SK-N-SH (cell line): ENCODE measurements around the gene STRBP. TPM values are rescaled to one million over a fixed set of nuclear protein-coding genes. Genes with fewer than 3 reads are reported as not detected.
A peak's percentile ranks its signal among the peaks of the same experiment; 100 is the strongest.

Source experiments
- CTCF ChIA-PET: fragments of 300-600, 350-600 bp; formaldehyde crosslinking; extraction: SDS; loops from one replicate; lab custom pipeline; 2021; lab: Yijun Ruan, JAX
- POLR2A ChIA-PET: fragments of 350-600 bp; sonication (Branson Sonifier 250); formaldehyde crosslinking; extraction: SDS; loops from one replicate; lab custom pipeline; 2020; ENCODE audit warnings: antibody characterized with exemption, inconsistent platforms; lab: Yijun Ruan, JAX
- DNase-seq: peaks from one replicate; pipeline ENCODE4 v3.0.0; 2012
- H2AFZ ChIP-seq: fragments of 200-600 bp; sonication (generic); 2 replicates; pipeline ENCODE4 v1.8.1; 2016; ENCODE audit warnings: antibody characterized with exemption, mild to moderate bottlenecking, low read depth
- H3F3A ChIP-seq: fragments of 200-600 bp; sonication (generic); replicated peaks from 2 replicates; pipeline ENCODE3; 2016; ENCODE audit warnings: antibody characterized with exemption, mild to moderate bottlenecking; ENCODE audit not compliant: insufficient read depth
- H3K27ac ChIP-seq, 2 experiments: fragments of 200-500 bp in 1 of 2; fragments of 200-600 bp in 1 of 2; sonication (Bioruptor generic) in 1 of 2; sonication (generic), shearing (Covaris generic) in 1 of 2; 2 replicates each; pipeline versions ENCODE4 v1.5.1 to v1.6.1; 2014 to 2016; ENCODE audit warnings: low read depth in 2 of 2, inconsistent platforms in 1 of 2, low read length in 1 of 2, mild to moderate bottlenecking in 1 of 2, mixed read lengths in 1 of 2
- H3K27me3 ChIP-seq: fragments of 200-600 bp; sonication (generic), shearing (Covaris generic); 2 replicates; pipeline ENCODE4 v1.6.1; 2016; ENCODE audit warnings: mixed run types; ENCODE audit not compliant: insufficient read depth
- H3K36me3 ChIP-seq, 2 experiments: fragments of 200-500 bp in 1 of 2; fragments of 200-600 bp in 1 of 2; sonication (Bioruptor generic) in 1 of 2; sonication (generic) in 1 of 2; replicated peaks in 1 of 2; 2 replicates each; pipeline versions ENCODE3 to v1.5.1; 2014 to 2016; ENCODE audit warnings: low read length in 1 of 2, mild to moderate bottlenecking in 1 of 2; ENCODE audit not compliant: insufficient read depth in 2 of 2, control insufficient read depth in 1 of 2
- H3K4me1 ChIP-seq, 2 experiments: fragments of 200-500 bp in 1 of 2; fragments of 200-600 bp in 1 of 2; sonication (Bioruptor generic) in 1 of 2; sonication (generic), shearing (Covaris generic) in 1 of 2; 2 replicates each; pipeline versions ENCODE4 v1.5.1 to v1.6.1; 2014 to 2016; ENCODE audit warnings: low read depth in 1 of 2, low read length in 1 of 2, mixed run types in 1 of 2; ENCODE audit not compliant: insufficient read depth in 2 of 2, control insufficient read depth in 1 of 2
- H3K4me2 ChIP-seq: fragments of 200-600 bp; sonication (generic), shearing (Covaris generic); 2 replicates; pipeline ENCODE4 v1.6.1; 2017; ENCODE audit warnings: mixed run types
- H3K4me3 ChIP-seq, 2 experiments: fragments of 200-500 bp in 1 of 2; fragments of 200-600 bp in 1 of 2; sonication (Bioruptor generic) in 1 of 2; sonication (generic), shearing (Covaris generic) in 1 of 2; 2 replicates each; pipeline versions ENCODE4 v1.5.1 to v1.8.1; 2014 to 2016; ENCODE audit warnings: low read depth in 2 of 2, inconsistent platforms in 1 of 2, low read length in 1 of 2, mild to moderate bottlenecking in 1 of 2, mixed read lengths in 1 of 2, moderate library complexity in 1 of 2
- H3K79me2 ChIP-seq: fragments of 200-600 bp; sonication (generic); 2 replicates; pipeline ENCODE4 v1.8.1; 2017; ENCODE audit warnings: mild to moderate bottlenecking; ENCODE audit not compliant: insufficient read depth
- H3K9ac ChIP-seq: fragments of 200-600 bp; sonication (generic); 2 replicates; pipeline ENCODE4 v1.6.1; 2017; ENCODE audit warnings: mixed run types
- H3K9me2 ChIP-seq: fragments of 200-600 bp; sonication (generic); 2 replicates; pipeline ENCODE4 v1.6.1; 2017; ENCODE audit warnings: mixed run types
- H3K9me3 ChIP-seq: fragments of 200-600 bp; sonication (generic); 2 replicates; pipeline ENCODE4 v1.6.1; 2017; ENCODE audit warnings: mixed run types, mild to moderate bottlenecking, moderate library complexity
- H4K20me1 ChIP-seq: fragments of 200-600 bp; sonication (generic); 2 replicates; pipeline ENCODE4 v1.6.1; 2017; ENCODE audit warnings: mild to moderate bottlenecking, mixed run types; ENCODE audit not compliant: insufficient read depth
- CHD2 ChIP-seq: fragments of 150-350 bp; IDR thresholded peaks from 2 replicates; pipeline ENCODE4 v1.6.1; 2018; ENCODE audit warnings: low read length; ENCODE audit not compliant: partially characterized antibody
- EP300 ChIP-seq, 2 experiments: IDR thresholded peaks; 2 replicates each; pipeline versions ENCODE4 v1.4.0 to v1.6.1; 2012; ENCODE audit warnings: borderline replicate concordance in 1 of 2, low read depth in 1 of 2, low read length in 1 of 2
- EZH2phosphoT487 ChIP-seq: fragments of 200-600 bp; sonication (generic); IDR thresholded peaks from 2 replicates; pipeline ENCODE4 v1.6.1; 2017; ENCODE audit warnings: low read depth, mixed run types, mild to moderate bottlenecking, antibody characterized with exemption, moderate library complexity, borderline replicate concordance
- FOSL2 ChIP-seq: IDR thresholded peaks from 2 replicates; pipeline ENCODE4 v1.4.0; 2012; ENCODE audit warnings: low read depth, mild to moderate bottlenecking, moderate library complexity, borderline replicate concordance
- FOXJ3 ChIP-seq: sonication (generic); formaldehyde crosslinking; IDR thresholded peaks from 2 replicates; pipeline ENCODE4 v1.5.1; 2020; ENCODE audit warnings: mild to moderate bottlenecking, missing genetic modification reagents
- FOXM1 ChIP-seq: IDR thresholded peaks from 2 replicates; pipeline ENCODE4 v1.4.0; 2012; ENCODE audit warnings: low read depth, mild to moderate bottlenecking
- GABPA ChIP-seq: IDR thresholded peaks from 2 replicates; pipeline ENCODE4 v1.4.0; 2012; ENCODE audit warnings: low read depth, mild to moderate bottlenecking
- IRF3 ChIP-seq: fragments of 150-350 bp; IDR thresholded peaks from 2 replicates; pipeline ENCODE4 v1.6.1; 2016; ENCODE audit warnings: mild to moderate bottlenecking, low read depth, low read length
- JUND ChIP-seq: IDR thresholded peaks from 2 replicates; pipeline ENCODE4 v1.4.0; 2012
- MEF2A ChIP-seq: IDR thresholded peaks from 2 replicates; pipeline ENCODE4 v1.4.0; 2012; ENCODE audit warnings: low read depth, borderline replicate concordance
- MXI1 ChIP-seq: IDR thresholded peaks from 2 replicates; pipeline ENCODE4 v1.6.1; 2012; ENCODE audit warnings: mild to moderate bottlenecking, low read depth, low read length, improper control_type of control experiment
- NFIC ChIP-seq: IDR thresholded peaks from 2 replicates; pipeline ENCODE4 v1.4.0; 2012; ENCODE audit warnings: borderline replicate concordance
- POLR2AphosphoS5 ChIP-seq: IDR thresholded peaks from 2 replicates; pipeline ENCODE4 v1.6.1; 2012; ENCODE audit warnings: low read depth, low read length
- RFX5 ChIP-seq: IDR thresholded peaks from 2 replicates; pipeline ENCODE4 v1.6.1; 2012; ENCODE audit warnings: mild to moderate bottlenecking, improper control_type of control experiment, low read length
- RXRA ChIP-seq: IDR thresholded peaks from 2 replicates; pipeline ENCODE4 v1.4.0; 2012; ENCODE audit warnings: low read depth, mild to moderate bottlenecking, borderline replicate concordance
- SIN3A ChIP-seq: IDR thresholded peaks from 2 replicates; pipeline ENCODE4 v1.6.1; 2012; ENCODE audit warnings: low read depth, mild to moderate bottlenecking, low read length, moderate library complexity, borderline replicate concordance
- SMC3 ChIP-seq: IDR thresholded peaks from 2 replicates; pipeline ENCODE4 v1.6.1; 2012; ENCODE audit warnings: low read depth, low read length, improper control_type of control experiment
- TCF12 ChIP-seq: IDR thresholded peaks from 2 replicates; pipeline ENCODE4 v1.4.0; 2012
- TEAD4 ChIP-seq: IDR thresholded peaks from 2 replicates; pipeline ENCODE4 v1.4.0; 2012; ENCODE audit warnings: mild to moderate bottlenecking, borderline replicate concordance; ENCODE audit not compliant: insufficient read depth
- YY1 ChIP-seq: IDR thresholded peaks from 2 replicates; pipeline ENCODE4 v1.4.0; 2012; ENCODE audit warnings: low read depth, mild to moderate bottlenecking
- WGBS: methylation state at CpG from one replicate; pipeline ENCODE4 v1.1.6; 2017; ENCODE audit warnings: low lambda C conversion rate; 5-methylcytosine and 5-hydroxymethylcytosine counted together
- polyA plus RNA-seq, 3 experiments: library from polyadenylated mRNA; depleted of rRNA; stranded (reverse); fragments of >200 nt; gene quantifications; 2 replicates each; pipeline ENCODE4 v1.2.3, GENCODE V29; 2012
- TF ChIP-seq, protein P1 (sequence below): IDR thresholded peaks from 2 replicates; pipeline ENCODE4 v1.4.0; 2012; ENCODE audit warnings: low read depth, borderline replicate concordance
- TF ChIP-seq, protein P2 (sequence below): IDR thresholded peaks from 2 replicates; pipeline ENCODE4; 2012

Gene STRBP
- polyA plus RNA-seq, 1 of the 3 experiments (the other 2 are of a cell fraction) = 5.9 TPM

DNA sequence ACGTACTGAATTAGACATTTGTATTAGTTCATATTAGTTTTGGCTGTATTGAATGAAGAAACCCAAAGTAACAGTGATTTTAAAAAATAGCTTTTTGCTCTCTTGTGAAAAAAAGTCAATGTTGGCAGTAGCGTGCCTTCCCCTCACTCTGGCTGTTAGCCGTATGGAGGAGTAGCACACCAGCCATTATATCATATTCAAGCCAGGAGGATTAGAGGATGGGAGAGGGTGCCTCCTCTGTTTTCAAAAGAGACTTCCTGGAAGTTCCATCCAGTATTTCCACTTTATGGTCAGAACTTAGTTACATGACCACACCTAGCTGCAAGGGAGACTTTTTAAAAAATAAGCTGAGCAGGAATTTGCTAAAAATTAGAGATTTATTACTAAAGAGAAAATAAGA is 193.8 kb downstream of the STRBP start:
- H3K4me3 ChIP-seq = peak overlapping the region in 1 of 2 experiments; percentile 12; a peak in 1 of 4 replicates
- peaks cover 0 to 22% of the 10 kb centered on the region in 2 experiments; a peak in 3 of 4 replicates for H3K4me1 ChIP-seq
- TF ChIP-seq, protein P1, sequence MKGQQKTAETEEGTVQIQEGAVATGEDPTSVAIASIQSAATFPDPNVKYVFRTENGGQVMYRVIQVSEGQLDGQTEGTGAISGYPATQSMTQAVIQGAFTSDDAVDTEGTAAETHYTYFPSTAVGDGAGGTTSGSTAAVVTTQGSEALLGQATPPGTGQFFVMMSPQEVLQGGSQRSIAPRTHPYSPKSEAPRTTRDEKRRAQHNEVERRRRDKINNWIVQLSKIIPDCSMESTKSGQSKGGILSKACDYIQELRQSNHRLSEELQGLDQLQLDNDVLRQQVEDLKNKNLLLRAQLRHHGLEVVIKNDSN = no peak
- no peak for TF ChIP-seq MEF2A
- TF ChIP-seq IRF3 = no peak
- TF ChIP-seq EP300 (IDR thresholded peaks at IDR 0.05; ENCODE audit: borderline replicate concordance in 1 of 2, low read depth in 1 of 2, low read length in 1 of 2) = no peak
- TF ChIP-seq FOSL2 = no peak
- no peak for TF ChIP-seq EZH2phosphoT487
- TF ChIP-seq FOXJ3 = no peak
- no peak overlapping the region for H3K9ac ChIP-seq
- no peaks in the 10 kb centered on the region for H4K20me1 ChIP-seq
- H2AFZ ChIP-seq = no peak overlapping the region
- POLR2A ChIA-PET = no interaction called here
- H3K9me3 ChIP-seq = no peaks in the 10 kb centered on the region
- H3K27ac ChIP-seq = peak overlapping the region; percentile 75 to 79; a peak in 3 of 4 replicates
- no peak for DNase-seq
- 98% methylated on average over 3 of the region's 3 CpGs for WGBS
- no peaks in the 10 kb centered on the region for H3K79me2 ChIP-seq
- H3F3A ChIP-seq = peaks cover 11% of the 10 kb centered on the region
- peak overlapping the region; percentile 5; the same call in 1 of the 2 replicates for H3K4me2 ChIP-seq
- H3K27me3 ChIP-seq = no peaks in the 10 kb centered on the region
- peaks cover 52 to 72% of the 10 kb centered on the region in 2 experiments for H3K36me3 ChIP-seq
- CTCF ChIA-PET = interaction anchor here (1.3 to 5.9 kb wide), 4 partner anchors 22 to 279 kb away, joined by 3 to 37 read pairs (median 8); no protein-coding TSS in a partner anchor
- no peaks in the 10 kb centered on the region for H3K9me2 ChIP-seq

DNA sequence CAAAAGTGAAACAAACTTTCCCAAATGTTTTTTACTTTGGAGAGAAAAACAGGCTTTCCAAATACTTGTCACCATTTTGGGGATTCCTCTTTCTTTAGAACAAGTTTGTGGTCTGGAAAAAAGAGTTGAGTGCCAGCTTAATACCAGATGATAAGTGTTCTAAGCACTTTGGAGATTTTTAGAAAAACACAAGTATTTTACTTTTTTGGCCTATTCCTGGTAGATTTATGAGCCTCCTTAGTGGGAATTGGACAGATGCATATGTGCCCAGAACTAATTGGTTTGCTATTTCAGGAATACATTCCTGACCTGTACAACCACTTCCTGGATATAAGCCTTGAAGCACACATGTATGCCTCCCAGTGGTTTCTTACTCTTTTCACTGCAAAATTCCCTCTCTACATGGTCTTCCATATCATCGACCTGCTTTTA is 194.4 kb downstream of the STRBP start:
- POLR2A ChIA-PET = no interaction called here
- peak overlapping the region; percentile 75 to 79 for H3K27ac ChIP-seq
- peaks cover 0 to 22% of the 10 kb centered on the region in 2 experiments; a peak in 3 of 4 replicates for H3K4me1 ChIP-seq
- H3K9ac ChIP-seq = no peak overlapping the region
- peaks cover 14% of the 10 kb centered on the region for H3F3A ChIP-seq
- no peak for DNase-seq
- H4K20me1 ChIP-seq = no peaks in the 10 kb centered on the region
- no peaks in the 10 kb centered on the region for H3K79me2 ChIP-seq
- no peaks in the 10 kb centered on the region for H3K9me3 ChIP-seq
- peak overlapping the region in 1 of 2 experiments; percentile 12; a peak in 1 of 4 replicates for H3K4me3 ChIP-seq
- H3K9me2 ChIP-seq = no peaks in the 10 kb centered on the region
- no peak overlapping the region for H2AFZ ChIP-seq
- H3K27me3 ChIP-seq = no peaks in the 10 kb centered on the region
- CTCF ChIA-PET = interaction anchor here (1.3 to 5.9 kb wide), 6 partner anchors 8 to 303 kb away, joined by 3 to 37 read pairs (median 4); no protein-coding TSS in a partner anchor
- peak overlapping the region; percentile 5; the same call in 1 of the 2 replicates for H3K4me2 ChIP-seq
- H3K36me3 ChIP-seq = peaks cover 50 to 71% of the 10 kb centered on the region in 2 experiments
- 67% methylated on average over 1 of the region's 1 CpG for WGBS
- TF ChIP-seq RXRA (no peak), FOSL2 (peak; percentile 31; the same call in 1 of the 2 replicates), SIN3A (no peak), MXI1 (no peak), TCF12 (peak; percentile 79), GABPA (no peak), MEF2A (peak; percentile 77; the same call in 1 of the 2 replicates), JUND (peak; percentile 35; the same call in 1 of the 2 replicates), CHD2 (no peak), FOXM1 (0 out of 2 replicates have a peak, but pooled peaks have one; percentile 38), EZH2phosphoT487 (no peak), SMC3 (no peak; the same call in 1 of the 2 replicates), POLR2AphosphoS5 (peak; percentile 62; the same call in 1 of the 2 replicates), YY1 (no peak), TEAD4 (peak; percentile 82), NFIC (peak; percentile 68; the same call in 1 of the 2 replicates), IRF3 (no peak), RFX5 (no peak), FOXJ3 (no peak)
- TF ChIP-seq, protein P1 = no peak
- TF ChIP-seq, protein P2, sequence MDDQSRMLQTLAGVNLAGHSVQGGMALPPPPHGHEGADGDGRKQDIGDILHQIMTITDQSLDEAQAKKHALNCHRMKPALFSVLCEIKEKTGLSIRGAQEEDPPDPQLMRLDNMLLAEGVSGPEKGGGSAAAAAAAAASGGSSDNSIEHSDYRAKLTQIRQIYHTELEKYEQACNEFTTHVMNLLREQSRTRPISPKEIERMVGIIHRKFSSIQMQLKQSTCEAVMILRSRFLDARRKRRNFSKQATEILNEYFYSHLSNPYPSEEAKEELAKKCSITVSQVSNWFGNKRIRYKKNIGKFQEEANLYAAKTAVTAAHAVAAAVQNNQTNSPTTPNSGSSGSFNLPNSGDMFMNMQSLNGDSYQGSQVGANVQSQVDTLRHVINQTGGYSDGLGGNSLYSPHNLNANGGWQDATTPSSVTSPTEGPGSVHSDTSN = peak; percentile 89
